Measurements from ENCODE around the gene MYO6. TPM values are rescaled to one million over a fixed set of nuclear protein-coding genes. Genes with fewer than 3 reads are reported as not detected.

MYO6 gene
- 9.4 and 18.3 TPM in 2 replicates for total RNA-seq

GRCh38 chr6:75748743-75749538, at the start of gene MYO6:
MYO6 (plus strand) TSS chr6:75749239; CDS start chr6:75817548, 68,309 bp downstream.

Other genes with a start within 250 kb of the MYO6 start
- 51.6 and 65.7 TPM in 2 replicates for gene SENP6, start 147.4 kb upstream of the MYO6 start, total RNA-seq

All from regular cardiac myocyte (primary cell).